PC-3 (cell line): ENCODE measurements around the gene SCGB2A2. TPM values are rescaled to one million over a fixed set of nuclear protein-coding genes. Genes with fewer than 3 reads are reported as not detected.

Experiments
- ATAC-seq: fragments of 200-7000 bp; cut with Tn5 transposase; 2 replicates; pipeline ENCODE4 v1.9.1; 2020; ENCODE audit warnings: mild to moderate bottlenecking, moderate library complexity
- BruUV-seq: library from RNA; stranded (reverse); fragments of 400-500 nt; replicated peaks from 2 replicates; lab custom pipeline; 2021; lab: Mats Ljungman, UMichigan
- CTCF ChIA-PET: fragments of 300-600 bp; sonication (Branson Sonifier 250); formaldehyde crosslinking; loops from one replicate; lab custom pipeline; 2022; ENCODE audit warnings: antibody characterized with exemption; lab: Charles Lee
- POLR2A ChIA-PET: fragments of 300-600 bp; sonication (Branson Sonifier 250); formaldehyde crosslinking; loops from one replicate; lab custom pipeline; 2022; ENCODE audit warnings: antibody characterized with exemption; ENCODE audit not compliant: unreplicated experiment; lab: Charles Lee
- DNase-seq: peaks from one replicate; pipeline ENCODE4 v3.0.0-alpha.2; 2015
- H2AFZ ChIP-seq: fragments of 300-600 bp; sonication (generic); 2 replicates; pipeline ENCODE4 v1.6.0; 2016; ENCODE audit warnings: antibody characterized with exemption, low read length
- H3F3A ChIP-seq: fragments of 300-600 bp; sonication (generic); one replicate; pipeline ENCODE4 v1.6.0; 2017; ENCODE audit warnings: antibody characterized with exemption, low read length, control low read depth, mild to moderate bottlenecking; ENCODE audit not compliant: unreplicated experiment
- H3K27ac ChIP-seq: fragments of 300-600 bp; sonication (generic); 2 replicates; pipeline ENCODE4 v1.5.1; 2016; ENCODE audit warnings: mild to moderate bottlenecking, low read length
- H3K27me3 ChIP-seq: fragments of 300-600 bp; sonication (generic); 2 replicates; pipeline ENCODE4 v1.6.1; 2016; ENCODE audit warnings: low read length, mixed read lengths
- H3K36me3 ChIP-seq: fragments of 300-600 bp; sonication (generic); 2 replicates; pipeline ENCODE4 v1.6.1; 2016; ENCODE audit warnings: low read depth, mixed run types, low read length, mixed read lengths
- H3K4me1 ChIP-seq: fragments of 300-600 bp; sonication (generic); 2 replicates; pipeline ENCODE4 v1.5.1; 2016; ENCODE audit warnings: low read length; ENCODE audit not compliant: insufficient read depth
- H3K4me2 ChIP-seq: fragments of 300-600 bp; sonication (generic); 2 replicates; pipeline ENCODE4 v1.6.0; 2016; ENCODE audit warnings: low read length
- H3K4me3 ChIP-seq: fragments of 300-600 bp; sonication (generic); 2 replicates; pipeline ENCODE4 v1.5.1; 2016; ENCODE audit warnings: mild to moderate bottlenecking, low read length, mixed read lengths
- H3K79me2 ChIP-seq: fragments of 300-600 bp; sonication (generic); 2 replicates; pipeline ENCODE4 v1.6.1; 2017; ENCODE audit warnings: low read length, mixed read lengths
- H3K9ac ChIP-seq: fragments of 300-600 bp; sonication (generic); 2 replicates; pipeline ENCODE4 v1.6.0; 2016; ENCODE audit warnings: mild to moderate bottlenecking, low read length
- H3K9me2 ChIP-seq: fragments of 300-600 bp; sonication (generic); replicated peaks from 2 replicates; pipeline ENCODE4 v1.6.1; 2016; ENCODE audit warnings: mixed run types, low read length, mixed read lengths
- H3K9me3 ChIP-seq: fragments of 300-600 bp; sonication (generic); 2 replicates; pipeline ENCODE4 v1.6.1; 2016; ENCODE audit warnings: low read length, mixed read lengths
- H4K20me1 ChIP-seq: fragments of 300-600 bp; sonication (generic); 2 replicates; pipeline ENCODE4 v1.6.1; 2016; ENCODE audit warnings: low read length, mixed read lengths
- CTCF ChIP-seq: fragments of 300-600 bp; sonication (generic); conservative IDR thresholded peaks from 2 replicates; pipeline ENCODE4 v1.5.1; 2017; ENCODE audit warnings: antibody characterized with exemption, low read depth, mild to moderate bottlenecking, low read length
- EZH2 ChIP-seq: fragments of 300-600 bp; sonication (generic); IDR thresholded peaks from one replicate; pipeline ENCODE4 v1.6.1; 2017; ENCODE audit warnings: antibody characterized with exemption, mild to moderate bottlenecking, low read length; ENCODE audit not compliant: unreplicated experiment
- EZH2phosphoT487 ChIP-seq: fragments of 300-600 bp; sonication (generic); IDR thresholded peaks from 2 replicates; pipeline ENCODE4 v1.6.1; 2018; ENCODE audit warnings: mild to moderate bottlenecking, antibody characterized with exemption, low read length, borderline replicate concordance
- intact Hi-C: fragments of 100-400 bp; cut with micrococcal nuclease; formaldehyde crosslinking; loops from 2 replicates; pipeline ENCODE4 v1.9.0; 2023
- total RNA-seq: library from RNA; depleted of rRNA; stranded (reverse); fragments of >200 nt; gene quantifications from 2 replicates; pipeline ENCODE4 v1.2.3, GENCODE V29; 2014

SCGB2A2 gene
- total RNA-seq, 1 experiment from 2014 or later, result not detected

- CTCF ChIA-PET, result no interaction called here
- TF ChIP-seq EZH2, result no peak
- TF ChIP-seq EZH2phosphoT487, result no peak
- TF ChIP-seq CTCF, result no peak
- no peaks in the 10 kb centered on the region for H3K9me3 ChIP-seq
These were observed 25.5 kb downstream of the SCGB2A2 start for GRCh38 chr11:62295504-62295903.

GRCh38 chr11:62298975-62299374, 29.0 kb downstream of the SCGB2A2 start, which contains the start of gene SCGB1D4:
TSS of gene SCGB1D4 (minus strand) at chr11:62299075. CDS start at chr11:62299010, 65 bp downstream.
- no TSS peak for BruUV-seq
- CTCF ChIA-PET, result no interaction called here
- H3K36me3 ChIP-seq, result no peaks in the 10 kb centered on the region
- peaks cover 61% of the 10 kb centered on the region for H3K27me3 ChIP-seq
- no peak for DNase-seq
- H3K9me2 ChIP-seq, result no peaks in the 10 kb centered on the region
- H3K27ac ChIP-seq, result no peak within 1 kb of the TSS
- intact Hi-C loops, result no loop called here
- no peak within 1 kb of the TSS for H2AFZ ChIP-seq
- no peak within 1 kb of the TSS for H3K9ac ChIP-seq
- POLR2A ChIA-PET, result no interaction called here
- no peaks in the 10 kb centered on the region for H4K20me1 ChIP-seq
- H3K79me2 ChIP-seq, result no peaks in the 10 kb centered on the region
- no peak for TF ChIP-seq EZH2phosphoT487
- no peak for TF ChIP-seq CTCF
- H3K4me2 ChIP-seq, result no peak within 1 kb of the TSS
- no peak within 1 kb of the TSS for H3K4me3 ChIP-seq
- ATAC-seq, result no peak
- no peaks in the 10 kb centered on the region for H3F3A ChIP-seq
- no peaks in the 10 kb centered on the region for H3K9me3 ChIP-seq
- H3K4me1 ChIP-seq, result no peaks in the 10 kb centered on the region

More at GRCh38 chr11:62295504-62295903, 25.5 kb downstream of the SCGB2A2 start:
- peak; percentile 59 for DNase-seq
- Histone ChIP-seq H4K20me1 (no peaks in the 10 kb centered on the region), H3K9me2 (no peaks in the 10 kb centered on the region), H3K9ac (no peak overlapping the region), H3K27ac (no peak overlapping the region), H3K27me3 (peaks cover 30% of the 10 kb centered on the region), H3F3A (no peaks in the 10 kb centered on the region), H3K4me1 (no peaks in the 10 kb centered on the region), H2AFZ (no peak overlapping the region), H3K4me3 (no peak overlapping the region), H3K79me2 (no peaks in the 10 kb centered on the region), H3K4me2 (no peak overlapping the region), H3K36me3 (no peaks in the 10 kb centered on the region)
- intact Hi-C loops, result no loop called here
- peak; percentile 67 for ATAC-seq
- POLR2A ChIA-PET, result no interaction called here
- BruUV-seq, result no TSS peak

GRCh38 chr11:62306227-62306626, 36.3 kb downstream of the SCGB2A2 start:
- POLR2A ChIA-PET, result no interaction called here
- CTCF ChIA-PET, result no interaction called here
- no peaks in the 10 kb centered on the region for H4K20me1 ChIP-seq
- no TSS peak for BruUV-seq
- H3F3A ChIP-seq, result no peaks in the 10 kb centered on the region
- DNase-seq, result no peak
- intact Hi-C loops, result no loop called here
- no peaks in the 10 kb centered on the region for H3K9me3 ChIP-seq
- no peak overlapping the region for H2AFZ ChIP-seq
- no peak overlapping the region for H3K27ac ChIP-seq
- no peaks in the 10 kb centered on the region for H3K36me3 ChIP-seq
- no peak overlapping the region for H3K4me2 ChIP-seq
- H3K9me2 ChIP-seq, result no peaks in the 10 kb centered on the region
- H3K9ac ChIP-seq, result no peak overlapping the region
- H3K27me3 ChIP-seq, result peaks cover 63% of the 10 kb centered on the region
- no peaks in the 10 kb centered on the region for H3K79me2 ChIP-seq
- ATAC-seq, result no peak
- TF ChIP-seq CTCF (no peak), EZH2phosphoT487 (no peak), EZH2 (no peak)
- H3K4me1 ChIP-seq, result no peaks in the 10 kb centered on the region
- no peak overlapping the region for H3K4me3 ChIP-seq
